GM04504 (cell line): ENCODE data around the gene MYLK4.

Experiments used
- DNase-seq: peaks from one replicate; pipeline ENCODE4 v3.0.0-alpha.2; 2012; ENCODE audit warnings: low read depth

The MYLK4 gene

DNA sequence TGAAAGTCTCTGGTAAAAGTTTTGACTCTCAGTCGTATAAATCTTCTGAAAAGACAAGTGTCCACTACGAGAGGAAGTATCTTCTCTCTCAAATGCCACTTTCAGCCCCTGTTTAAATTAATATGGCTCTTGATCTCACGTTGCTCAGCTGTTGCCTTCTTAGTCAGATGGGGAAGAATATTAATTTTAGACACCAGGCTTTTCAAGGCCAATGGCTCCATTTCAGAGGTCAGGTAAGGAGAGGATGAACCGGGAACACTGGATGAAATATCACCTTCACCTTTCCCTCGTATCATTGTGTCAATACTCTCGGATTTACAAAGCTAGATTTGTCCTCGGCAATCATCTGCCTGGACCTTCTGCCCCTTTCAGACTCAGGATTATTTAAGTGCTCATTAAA, at the start of gene MYLK4:
TSS of gene MYLK4 (minus strand) at position 91 of the 400 bp plus-strand sequence. CDS start 1,628 bp downstream, outside the sequence.
- no peak for DNase-seq

DNA sequence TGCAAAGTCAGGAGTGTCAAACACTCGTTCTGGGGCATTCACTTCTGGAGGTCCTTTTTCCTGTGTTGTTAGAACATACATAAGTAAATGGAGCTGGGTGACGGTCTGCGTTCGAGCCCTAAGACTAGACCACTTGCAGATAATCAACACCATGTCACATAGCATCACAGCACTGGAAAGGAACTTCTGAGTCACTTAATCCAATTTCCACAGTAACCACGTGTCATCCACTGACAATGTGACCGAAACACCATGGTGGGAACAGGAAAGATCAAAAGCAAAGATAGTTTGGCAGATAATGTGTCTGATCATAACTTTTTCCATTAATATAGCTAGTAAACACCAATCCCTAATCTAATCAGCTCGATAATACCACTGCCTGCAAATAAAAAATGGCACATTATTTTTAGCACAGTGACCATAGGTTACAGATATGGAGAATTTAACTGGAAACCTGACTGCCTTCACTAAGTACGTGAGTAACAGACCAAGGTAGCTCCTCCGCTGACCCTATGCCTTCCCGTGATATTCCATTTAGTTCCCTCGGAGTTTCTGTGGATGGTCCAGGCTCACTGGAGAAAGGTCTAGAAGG, 49.3 kb upstream of the MYLK4 start:
- DNase-seq: no peak

DNA sequence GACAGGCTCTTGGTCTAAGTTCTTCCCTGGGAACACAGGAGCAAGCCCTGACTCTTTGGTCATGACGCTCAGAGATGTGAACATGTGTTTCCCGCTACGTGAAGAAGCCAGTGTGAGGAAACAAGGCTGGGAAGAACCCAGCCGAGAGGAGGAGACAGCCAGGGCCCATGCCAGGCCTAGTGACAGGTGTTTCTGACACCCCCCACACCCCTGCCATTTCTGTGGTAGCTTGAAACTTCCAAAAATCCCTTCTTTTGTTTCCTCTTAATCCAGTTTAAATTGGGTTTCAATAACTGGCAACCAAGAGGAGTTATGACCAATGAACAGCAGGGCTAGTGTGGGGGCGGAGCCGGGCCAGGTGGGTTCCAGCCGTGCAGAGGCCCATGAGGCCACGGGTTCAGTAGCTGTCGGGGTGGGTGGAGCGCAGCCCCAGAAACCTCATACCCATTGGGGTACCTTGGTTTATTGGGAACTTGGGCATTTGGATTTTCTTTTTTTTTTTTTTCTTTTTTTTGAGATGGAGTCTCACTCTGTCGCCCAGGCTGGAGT, 47.9 kb upstream of the MYLK4 start:
- DNase-seq: no peak

DNA sequence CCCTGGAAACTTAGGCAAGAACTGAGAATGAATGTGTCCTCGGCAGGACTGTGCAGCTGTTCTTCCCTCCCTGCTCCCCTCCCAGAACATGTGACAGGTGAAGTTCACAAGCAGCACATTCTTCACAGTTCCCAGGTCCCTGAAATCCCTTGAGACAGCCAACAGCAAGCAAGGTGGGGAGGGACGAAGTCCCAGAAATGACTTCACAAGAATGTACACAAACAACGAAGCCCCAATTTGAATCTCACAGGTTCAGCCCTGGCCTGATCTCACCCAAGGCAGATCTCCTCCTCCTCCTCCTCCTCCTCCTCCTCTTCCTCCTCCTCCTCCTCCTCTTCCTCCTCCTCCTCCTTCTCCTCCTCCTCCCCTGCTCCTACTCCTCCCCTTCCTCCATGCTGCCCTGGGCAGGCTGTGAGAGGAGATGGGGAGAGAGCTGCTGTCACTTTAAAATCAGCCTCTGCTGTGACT, 46.9 kb upstream of the MYLK4 start:
- DNase-seq: no peak

DNA sequence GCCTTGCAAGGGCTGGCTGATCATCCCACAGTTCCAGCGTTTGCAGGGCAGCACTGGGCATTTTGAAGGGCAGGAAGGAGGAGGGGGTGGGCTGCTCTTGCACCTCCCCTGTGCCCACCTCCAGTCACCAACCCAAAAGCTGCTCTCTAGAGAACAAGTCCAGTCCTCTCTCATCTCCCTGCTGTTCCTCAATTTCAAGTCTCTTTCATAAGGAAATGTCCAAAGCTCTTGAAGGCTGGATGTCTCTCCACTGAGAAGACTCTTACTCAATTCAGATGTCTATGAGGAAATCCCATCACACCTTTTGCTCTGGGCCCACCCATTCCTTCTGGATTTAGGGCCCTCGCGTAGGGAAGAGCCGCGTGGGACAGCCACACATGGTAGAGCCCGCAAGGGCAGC, 46.1 kb upstream of the MYLK4 start:
- DNase-seq: no peak

DNA sequence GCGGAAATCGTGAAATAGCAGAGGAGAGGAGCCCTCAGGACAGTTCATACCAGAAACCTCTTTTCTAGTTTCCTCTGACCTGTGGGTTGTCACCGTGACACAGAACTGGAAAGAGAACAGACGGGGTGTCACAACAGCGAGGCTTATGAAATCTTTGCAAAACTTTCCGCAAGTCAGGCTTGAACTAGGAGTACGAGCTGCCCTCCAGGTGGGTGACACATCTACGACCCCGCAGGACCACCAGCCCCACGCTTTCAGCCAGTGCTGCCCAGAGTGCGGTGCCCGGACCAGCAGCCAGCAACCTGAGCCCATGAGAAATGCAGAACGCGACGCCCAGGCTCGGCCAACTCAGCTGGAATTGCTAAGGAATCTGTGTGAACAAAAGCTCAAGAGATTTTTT, 45.2 kb upstream of the MYLK4 start:
- DNase-seq: no peak

DNA sequence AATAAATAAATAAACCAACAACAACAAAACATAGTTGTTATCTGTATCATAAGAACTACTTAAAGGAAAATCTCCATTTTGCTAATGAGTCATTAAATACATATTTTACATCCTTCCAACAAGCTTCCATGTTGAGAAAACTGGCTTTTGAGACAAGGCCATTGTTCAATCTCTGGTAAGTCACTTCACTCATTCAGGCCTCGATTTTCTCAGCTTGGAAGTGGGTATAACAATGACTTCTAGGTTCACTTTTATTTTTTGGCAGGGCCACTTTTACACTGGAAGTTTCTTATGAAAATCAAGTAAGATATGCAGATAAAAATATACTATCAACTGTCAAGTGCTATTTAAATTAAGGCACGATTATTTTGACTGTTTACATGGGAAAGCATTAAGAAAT, 44.4 kb upstream of the MYLK4 start:
- DNase-seq: no peak

DNA sequence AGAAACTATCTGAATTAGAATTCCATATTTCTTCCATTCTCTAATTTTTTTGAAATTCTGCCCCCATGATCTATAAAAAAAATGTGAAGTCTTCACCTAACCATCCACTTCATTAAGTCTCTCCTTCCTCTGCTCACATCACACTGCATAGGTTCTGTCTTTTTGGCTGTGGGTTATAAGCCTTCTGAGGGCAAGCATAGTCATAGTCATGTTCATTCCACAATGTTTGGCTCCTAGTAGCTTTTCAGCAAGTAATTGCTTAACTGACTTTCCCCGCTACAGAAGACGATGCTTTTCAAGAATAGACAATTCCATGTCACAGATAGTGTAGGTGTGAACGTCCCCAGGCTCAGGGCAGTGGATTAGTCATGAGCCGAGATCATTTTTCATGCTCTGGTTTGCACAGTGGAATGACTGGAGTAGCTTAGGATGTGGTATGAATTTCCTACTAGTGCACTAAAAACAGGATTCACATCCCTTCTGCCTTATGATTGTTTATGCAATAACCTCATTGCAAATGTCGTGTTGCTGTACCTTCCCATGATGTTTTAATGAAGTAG, 43.5 kb upstream of the MYLK4 start:
- no peak for DNase-seq

DNA sequence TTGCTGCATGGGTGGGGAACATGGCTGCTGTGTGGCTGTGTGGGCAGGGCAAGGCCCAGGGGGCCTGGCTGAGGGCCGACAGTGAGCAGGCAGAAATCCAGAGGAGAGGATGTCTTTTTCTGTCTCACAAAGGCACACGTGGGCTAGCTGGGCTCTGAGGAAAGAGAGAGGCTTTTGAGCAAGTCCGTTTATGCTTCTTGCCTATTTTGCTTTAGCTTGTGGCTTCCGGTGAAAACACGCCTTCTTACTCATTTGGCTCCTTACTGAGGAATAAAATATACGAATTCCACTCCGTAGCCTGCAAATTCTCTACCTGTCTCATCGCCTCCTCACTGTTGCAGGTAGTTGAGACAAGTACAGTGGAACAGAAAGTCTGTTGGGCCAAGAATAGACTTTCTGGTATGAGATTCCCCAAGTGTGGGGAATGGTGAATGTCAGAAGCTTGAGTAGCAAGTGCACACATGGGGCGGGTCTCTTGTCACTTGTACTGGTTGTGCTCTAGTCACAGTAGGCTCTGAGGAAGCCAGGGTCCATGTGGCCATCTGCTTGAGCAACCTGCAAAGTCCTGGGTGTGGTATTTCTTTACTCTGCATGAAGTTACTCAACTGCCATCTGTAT, 42.9 kb upstream of the MYLK4 start:
- DNase-seq: no peak

DNA sequence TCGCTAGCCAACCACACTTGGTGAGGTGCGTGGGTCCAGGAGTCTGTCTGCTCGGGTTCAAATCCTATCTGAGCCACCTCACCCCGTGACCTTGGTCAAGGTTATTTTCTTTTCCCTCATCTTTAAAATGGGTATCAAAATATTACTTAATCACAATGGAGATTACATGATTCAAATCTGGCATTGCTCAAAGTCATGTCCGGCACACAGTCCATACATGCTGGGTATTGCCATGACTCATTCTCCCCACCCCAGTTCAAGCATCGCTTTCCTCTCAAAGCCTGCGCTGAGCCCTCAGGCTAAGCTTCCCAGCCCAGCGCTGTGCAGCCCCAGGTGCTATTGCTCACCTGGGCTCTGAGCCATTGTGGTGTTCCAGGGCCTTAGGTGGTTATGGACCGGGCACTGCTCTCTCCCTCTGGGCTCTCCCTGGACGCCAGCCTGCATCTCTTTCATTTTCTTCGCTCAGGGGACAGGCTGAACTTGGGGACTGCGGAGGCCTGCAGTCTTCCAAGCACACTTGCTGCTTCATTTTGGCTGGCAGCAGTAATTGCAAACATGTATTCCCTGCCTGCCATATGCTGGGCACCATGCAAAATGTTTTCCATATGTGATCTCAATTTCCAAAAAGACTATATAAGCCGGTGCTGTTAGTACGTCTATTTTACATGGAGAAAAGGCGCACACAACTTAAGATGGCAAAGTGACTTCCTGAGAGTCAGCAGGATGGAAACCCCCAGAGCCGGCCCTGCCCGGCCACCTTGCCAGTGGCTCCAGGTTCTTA, 41.8 kb upstream of the MYLK4 start:
- DNase-seq: no peak

DNA sequence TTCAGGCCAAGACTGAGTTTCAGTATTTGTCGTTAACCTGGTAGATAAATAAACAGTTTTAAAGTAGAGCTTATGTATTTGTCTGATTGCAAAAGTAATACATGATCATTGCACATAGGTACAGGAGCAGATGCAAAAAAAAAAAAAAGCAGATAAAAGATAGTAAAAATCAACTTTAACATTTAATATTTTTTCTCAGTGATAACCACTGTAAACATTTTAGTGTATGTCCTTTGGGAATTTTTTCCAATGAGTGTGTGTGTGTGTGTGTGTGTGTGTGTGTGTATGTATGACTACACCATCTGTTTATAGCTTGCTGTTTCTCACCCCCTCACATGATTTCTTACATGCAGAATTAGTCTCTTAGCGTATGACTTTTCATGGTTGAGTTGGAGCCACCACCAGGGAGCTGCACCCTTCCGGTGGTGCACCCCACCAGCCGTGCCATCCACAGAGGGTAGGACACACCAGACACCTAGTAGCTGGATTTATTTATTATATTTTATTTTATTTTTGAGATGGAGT, 40.8 kb upstream of the MYLK4 start:
- DNase-seq: no peak

DNA sequence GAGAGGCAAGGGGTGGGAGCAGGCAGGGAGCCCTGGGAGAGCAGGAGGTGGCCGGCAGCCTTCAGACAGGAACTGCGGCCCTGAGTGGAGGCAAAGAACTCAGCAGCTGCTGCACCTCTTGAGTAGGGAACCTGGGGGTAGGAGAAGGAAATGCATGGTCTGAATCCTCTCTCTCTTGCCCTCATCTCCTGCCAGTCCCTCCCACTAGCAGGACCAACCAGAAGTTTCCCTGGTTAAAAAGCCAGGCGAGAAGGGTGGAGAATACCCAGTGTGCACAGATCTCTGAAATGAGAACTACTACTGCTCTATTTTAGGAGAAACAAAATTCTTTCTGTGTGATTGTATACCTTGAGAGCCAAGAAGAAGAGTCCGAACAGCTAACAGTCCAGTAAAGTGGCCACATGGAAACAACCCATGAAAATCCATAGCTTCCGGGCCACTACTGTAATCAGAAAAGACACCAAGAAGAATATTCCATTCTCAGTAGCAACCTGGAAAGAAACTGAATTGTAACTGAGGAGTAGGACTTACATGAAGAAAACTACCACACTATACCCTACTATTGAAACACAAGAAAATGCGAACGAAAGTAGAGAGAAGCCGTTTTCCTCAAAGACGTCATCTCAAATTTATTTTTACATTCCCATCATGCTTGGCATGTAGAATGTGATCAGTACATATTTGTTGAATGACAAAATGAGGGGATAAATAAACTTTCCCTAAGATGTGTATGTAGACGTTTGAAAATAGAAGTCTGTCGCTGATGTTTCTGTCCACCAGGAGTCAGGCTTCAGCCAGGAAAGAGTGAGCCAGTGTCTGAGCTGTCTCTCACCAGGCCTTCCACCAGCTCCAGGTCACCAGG, 40.1 kb upstream of the MYLK4 start:
- DNase-seq: peak; percentile 46

DNA sequence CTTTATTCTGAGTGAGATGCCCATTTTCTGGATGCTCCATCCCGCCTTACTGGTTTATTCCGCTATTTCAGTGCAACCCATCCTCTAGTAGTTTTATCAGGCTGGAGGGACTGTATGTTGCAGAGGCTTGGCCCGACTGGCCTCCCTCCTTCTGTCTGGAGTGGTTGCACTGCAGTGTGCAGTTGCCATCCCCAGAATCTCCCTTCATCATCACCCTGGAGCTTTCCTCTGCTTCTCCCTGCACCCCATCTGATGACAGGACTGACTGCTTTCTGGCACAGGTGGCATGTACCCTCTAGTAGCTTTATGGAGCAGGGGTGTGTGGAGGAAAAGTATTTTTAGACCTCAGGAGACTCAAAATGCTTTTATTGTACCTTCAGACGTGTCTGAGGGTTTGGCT, 35.5 kb upstream of the MYLK4 start:
- DNase-seq: no peak

DNA sequence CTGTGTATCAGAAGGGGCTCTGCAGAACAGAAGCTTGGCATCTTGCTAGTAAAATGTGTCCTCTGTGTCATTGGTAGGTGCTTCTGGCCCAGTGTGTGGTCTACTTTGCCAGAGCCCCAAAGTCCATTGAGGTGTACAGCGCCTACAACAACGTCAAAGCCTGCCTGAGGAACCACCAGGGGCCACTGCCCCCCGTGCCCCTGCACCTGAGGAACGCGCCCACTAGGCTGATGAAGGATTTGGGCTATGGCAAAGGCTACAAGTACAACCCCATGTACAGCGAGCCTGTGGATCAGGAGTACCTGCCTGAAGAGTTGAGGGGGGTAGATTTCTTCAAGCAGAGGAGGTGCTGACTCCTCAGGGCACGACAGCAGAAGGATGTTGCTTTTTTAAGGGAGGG, 34.2 kb upstream of the MYLK4 start:
- no peak for DNase-seq

DNA sequence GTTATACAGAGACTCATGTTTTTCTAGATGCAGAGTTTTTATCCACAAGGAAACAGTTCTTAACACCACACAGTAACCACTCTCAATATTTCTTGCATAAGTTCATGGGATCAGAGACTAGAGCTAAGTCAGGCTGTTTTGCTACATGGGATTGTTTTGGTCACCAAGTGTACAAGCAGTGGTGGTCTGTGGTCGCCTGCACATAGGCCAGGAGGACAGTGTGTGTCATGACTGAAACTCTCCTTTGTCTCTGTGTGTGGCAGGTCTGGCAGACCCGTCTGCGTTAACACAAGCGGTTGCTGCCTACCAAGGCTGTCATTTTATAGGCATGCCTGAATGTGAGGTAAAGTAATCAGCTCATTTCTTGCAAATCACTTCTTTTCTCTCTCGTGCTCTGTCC, 33.3 kb upstream of the MYLK4 start:
- no peak for DNase-seq

DNA sequence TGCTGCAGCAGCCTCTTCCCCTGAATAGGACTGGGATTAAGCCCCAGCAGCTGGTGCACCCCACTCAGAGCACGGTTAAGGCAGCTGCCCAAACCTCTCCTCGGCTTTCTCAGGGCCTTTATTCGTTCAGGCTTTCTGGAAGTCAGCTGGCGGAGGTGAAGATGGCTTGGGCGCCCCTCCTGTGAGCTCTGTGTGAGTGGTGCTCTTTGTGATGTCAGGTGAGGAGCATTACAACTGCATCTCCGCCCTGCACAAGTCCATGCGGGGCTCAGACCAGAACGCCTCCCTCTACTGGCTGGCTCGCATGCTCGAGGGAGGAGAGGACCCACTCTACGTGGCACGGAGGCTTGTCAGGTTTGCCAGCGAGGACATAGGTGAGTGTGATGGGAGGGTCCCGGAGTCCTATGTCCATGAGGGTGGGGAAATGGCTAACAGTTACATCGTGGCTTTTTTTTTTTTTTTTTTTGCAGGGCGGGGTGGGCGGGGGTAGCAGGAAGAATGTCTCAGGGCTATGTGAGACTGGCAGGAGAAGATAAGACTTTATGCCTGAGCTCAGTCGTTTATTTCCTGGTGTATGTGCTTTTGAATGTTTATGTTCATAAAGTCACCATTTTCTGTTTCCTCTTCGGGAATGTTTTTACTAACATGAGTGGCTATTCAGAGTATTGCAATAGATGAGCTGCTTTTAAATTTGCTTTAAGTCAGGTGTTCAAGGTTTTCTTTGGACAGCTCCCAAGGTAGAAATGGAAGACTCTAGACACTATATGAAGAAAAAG, 32.7 kb upstream of the MYLK4 start:
- no peak for DNase-seq

DNA sequence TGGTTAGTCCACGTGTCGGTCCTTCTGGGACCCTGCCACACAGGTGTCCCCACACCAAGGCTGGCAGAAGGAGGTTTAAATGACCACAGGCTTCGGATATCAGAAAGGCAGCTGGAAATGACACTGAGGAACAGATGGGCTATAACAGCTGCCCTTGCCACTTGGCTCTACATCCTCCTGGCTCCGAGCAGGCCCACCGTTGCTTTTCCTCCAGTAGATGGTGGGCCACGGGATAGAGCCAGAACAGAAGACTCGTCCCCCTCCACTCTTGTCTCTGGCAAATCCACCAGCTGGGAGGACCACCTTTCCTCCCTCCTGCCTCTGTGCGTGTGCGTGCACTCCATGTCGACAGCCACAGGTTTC, 32.1 kb upstream of the MYLK4 start:
- DNase-seq: no peak

DNA sequence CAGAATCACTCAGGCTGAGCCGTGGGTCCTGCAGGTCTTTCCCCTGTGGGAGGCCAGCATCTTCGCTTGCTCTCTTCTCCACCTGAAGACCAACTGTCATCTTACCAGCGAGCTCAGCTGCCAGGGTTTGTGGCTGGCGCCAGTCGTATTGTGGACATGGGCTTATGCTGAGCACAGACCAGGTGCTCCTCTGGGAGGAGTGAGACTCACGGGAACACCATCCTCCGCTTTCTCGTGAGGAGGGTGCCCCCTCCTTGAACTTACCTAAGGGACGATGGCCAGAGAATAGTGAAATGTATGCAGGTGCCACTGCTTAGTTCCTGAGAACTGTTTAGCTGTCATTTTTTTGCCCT, 31.6 kb upstream of the MYLK4 start:
- DNase-seq: no peak

DNA sequence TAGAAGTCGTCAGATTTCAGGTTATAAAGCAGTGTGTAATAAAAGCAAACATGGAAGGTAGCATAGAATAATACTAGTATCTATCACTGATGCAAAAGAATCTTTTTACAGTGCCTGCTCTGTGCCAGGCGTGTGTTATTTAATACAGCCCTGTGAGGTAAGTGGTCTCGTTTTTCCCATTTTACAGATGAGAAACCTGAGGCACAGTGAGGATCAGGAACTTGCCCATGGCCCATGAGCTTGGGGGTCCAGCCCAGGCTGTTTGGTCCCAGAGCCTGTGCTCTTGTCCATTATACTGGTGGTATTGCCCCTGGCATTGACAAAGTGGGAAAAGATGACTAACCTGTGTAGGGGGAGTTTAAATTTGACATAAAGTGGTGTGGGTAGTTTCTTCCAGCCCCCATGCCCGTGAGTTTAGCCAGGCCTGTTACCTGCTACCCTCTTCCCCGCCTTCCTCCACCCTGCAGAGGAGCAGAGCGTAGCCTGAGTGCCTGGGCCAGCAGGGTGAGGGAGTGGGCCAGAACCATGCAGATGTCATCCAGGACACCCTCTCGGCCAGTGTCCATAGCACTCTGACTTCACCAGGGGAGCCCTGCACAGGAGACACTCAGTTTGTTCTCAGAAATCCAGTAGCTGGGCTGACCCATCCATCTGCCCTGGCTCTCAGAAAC, 31.1 kb upstream of the MYLK4 start:
- DNase-seq: no peak

DNA sequence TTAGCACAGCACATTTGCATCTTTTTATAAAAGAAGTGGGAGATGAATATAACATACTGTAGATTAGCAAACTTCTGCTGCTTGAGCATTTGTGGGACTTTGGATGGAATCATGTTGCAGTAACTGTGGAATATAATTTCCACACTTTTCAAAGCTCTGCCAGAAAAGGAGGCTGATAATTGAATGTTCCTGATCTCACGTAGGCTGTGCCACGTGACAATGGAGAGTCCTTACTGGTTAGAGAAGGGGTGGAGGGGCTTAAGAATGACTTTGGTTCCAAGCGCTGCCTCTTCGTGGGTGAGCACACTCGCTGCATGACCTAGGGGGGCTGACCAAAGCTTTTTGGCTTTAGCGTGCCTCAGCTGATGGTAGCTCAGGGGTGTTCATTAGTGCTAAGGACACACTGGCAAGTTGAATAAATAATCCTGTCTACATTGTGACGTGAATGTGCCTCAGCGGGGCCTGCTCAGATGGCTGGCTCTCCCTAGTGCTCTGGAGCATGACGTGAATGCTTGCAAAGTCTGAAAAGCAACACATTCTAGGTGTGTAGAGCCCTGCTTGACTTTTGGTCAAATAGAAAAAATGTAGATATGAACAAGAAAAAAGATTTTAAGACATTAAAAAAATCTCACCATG, 29.5 kb upstream of the MYLK4 start:
- no peak for DNase-seq
